HG03442 (cell line): ENCODE data around the gene EFEMP2.

ENCODE experiments used
- ATAC-seq: cut with Tn5 transposase; IDR thresholded peaks from one replicate; pipeline ENCODE4 v1.9.1; 2021; ENCODE audit warnings: mild to moderate bottlenecking, moderate library complexity; ENCODE audit not compliant: unreplicated experiment

EFEMP2 gene

DNA sequence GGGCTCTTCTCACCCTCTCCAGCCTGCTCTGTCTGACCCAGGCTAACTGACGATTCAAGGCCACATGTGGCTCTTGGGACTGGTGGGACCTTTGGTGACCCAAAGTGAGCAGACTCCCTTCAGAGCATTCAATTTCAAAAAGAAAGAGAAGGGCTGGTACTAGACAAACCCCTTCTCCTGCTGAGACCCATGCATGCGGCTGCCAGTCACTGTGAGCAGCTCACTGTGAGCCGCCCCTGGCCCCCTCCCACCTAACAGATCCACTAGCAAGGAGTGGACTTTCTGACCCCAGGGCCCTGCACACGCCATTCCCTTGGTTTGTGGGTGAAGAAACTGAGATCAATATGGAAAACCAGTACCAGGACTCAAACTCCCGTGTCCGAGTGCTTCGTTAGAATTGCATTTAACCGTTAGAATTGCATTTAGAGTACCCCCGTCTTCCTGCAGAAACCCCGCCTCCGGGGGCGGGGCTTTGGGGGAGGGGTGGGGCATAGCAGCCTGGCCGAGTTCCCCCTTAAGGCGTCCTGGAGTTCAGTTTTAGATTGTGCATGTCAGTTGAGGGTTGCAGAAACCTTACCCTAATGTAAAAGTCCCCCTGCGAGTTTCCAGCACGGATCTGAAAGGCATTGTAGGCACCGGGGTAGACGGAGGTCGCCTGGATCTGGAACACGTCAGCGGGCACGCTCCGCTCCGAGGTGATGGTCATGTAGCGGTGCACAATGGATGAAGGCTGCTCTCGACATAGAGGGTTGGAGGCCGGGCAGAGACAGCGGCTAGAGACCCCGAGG is 5.1 kb downstream of the EFEMP2 start:
- ATAC-seq = no peak

DNA sequence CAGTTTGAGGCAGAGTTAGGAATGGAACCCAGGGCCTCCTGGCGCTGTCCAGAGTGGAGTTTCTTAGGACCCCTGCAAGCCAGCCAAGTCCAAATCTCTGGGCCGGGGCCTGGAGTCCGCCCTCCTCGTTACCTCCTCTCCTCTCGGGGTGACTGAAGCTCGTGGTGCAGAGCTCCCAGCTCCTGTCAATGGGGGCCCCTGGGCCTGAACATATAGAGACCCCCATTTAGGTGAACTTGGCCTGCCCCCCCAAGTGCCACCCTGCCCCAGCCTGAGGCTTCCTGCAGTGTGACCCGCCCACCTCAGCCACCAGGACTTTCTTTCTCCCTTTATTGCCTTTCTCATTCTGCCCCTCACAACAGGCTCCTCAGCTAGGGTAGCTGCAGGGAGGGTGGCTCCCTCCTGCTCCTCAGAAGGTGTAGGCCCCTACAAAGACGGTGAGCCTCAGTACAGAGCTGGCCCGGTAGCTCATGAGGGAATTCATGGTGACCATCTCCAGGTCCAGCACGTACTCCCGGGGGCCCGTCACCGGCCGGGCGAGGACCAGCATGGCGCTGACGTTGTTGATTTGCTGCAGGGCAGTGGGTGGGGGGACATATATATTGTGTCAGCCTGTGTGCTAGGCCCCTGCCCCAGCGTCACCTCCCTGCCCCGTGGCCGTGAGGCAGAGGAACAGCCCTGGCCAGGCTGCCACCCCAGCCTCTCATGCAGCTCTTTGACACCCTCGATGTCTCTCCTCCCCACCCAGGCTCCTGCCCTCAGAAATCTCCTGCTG is 5.9 kb downstream of the EFEMP2 start:
- no peak for ATAC-seq

DNA sequence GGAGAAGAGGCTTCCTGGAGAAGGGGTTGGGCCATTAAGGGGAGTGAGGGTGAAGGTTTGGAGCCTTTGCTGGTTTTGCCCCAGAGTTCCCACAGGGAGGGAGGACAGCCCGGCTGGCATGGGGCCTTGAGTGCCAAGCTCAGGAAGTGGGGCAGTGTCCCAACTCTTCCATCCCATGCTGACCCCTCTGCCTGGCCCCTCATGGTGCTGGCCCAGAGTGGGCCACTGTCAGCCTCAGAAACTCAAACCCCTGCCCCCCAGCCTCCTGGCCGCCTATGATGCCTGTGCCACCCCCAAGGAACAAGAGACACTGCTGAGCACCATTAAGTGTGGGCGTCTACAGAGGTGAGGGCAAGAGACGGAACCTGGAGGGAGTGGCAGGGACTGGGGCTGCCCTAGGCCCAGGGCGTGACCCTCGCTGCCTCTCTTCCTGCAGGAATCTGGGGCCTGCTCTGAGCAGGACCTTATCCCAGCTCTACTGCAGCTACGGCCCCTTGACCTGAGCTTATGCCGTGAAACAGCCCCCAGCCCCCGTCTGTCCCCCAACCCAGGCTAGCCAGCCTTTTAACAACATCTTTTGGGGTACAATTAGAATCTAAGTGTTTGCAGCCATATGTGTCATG is 6.9 kb downstream of the EFEMP2 start:
- ATAC-seq = no peak

DNA sequence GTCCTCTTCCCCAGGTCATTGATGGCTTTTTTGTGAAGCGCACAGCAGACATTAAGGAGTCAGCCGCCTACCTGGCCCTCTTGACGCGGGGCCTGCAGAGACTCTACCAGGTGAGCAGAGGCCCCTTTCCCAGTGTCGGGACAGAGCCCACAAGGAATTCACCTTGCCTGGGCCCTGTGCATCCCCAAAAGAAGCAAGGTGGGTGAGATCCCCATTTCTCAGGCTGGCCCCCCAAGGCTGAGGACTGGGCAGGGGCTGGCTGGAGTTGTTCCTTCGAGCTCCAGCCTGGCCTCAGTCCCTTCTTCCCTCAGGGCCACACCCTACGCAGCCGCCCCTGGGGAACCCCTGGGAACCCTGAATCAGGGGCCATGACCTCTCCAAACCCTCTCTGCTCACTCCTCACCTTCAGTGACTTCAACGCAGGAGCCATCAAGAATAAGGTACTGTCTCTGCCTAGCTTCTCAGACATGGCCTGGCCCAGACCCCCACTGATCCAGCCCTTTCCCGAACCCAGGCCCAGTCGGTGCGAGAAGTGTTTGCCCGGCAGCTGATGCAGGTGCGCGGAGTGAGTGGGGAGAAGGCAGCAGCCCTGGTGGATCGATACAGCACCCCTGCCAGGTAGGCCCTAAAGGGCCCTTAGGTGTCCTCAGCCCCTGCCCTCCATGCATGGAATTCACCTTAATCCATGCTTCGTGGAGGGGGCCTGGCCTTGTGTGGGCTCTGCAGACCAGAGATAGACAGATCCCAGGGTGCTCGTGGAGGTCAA is 7.7 kb downstream of the EFEMP2 start:
- ATAC-seq = no peak

DNA sequence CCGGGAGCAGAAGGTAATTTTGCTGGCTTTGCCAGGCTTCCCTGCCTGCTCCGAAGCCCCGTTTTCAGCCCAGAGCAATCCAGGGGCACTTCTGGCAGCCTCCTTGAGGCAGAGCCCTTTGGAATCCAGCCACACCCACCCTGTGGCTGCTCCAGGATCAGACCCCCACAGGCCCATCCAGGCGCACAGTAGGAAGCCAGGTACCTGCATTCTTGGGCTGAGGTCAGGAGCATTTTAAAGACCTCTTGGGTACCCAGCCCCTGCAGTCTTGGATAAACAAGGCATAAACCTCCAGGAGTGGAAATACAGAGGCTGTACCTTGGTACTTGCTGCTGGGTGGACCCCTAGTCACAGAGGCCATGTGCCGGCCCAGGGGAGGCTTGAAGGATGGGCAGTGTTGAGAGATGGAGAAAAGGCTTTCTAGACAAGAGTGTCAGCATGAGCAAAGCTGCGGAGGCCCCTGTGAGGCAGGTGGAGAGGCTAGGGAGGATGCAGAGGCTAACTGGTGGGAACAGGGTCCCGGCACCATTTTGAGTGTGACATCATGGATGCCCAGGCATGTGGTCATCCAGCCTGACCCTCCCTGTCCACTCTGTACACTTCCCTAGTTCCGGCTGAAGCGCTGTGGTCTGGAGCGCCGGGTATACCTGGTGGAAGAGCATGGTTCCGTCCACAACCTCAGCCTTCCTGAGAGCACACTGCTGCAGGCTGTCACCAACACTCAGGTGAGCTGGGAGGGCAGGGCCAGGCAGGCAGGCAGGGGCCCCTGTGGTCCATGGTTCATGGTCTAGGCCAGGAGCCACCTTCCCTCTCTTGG is 8.5 kb downstream of the EFEMP2 start:
- ATAC-seq = no peak

DNA sequence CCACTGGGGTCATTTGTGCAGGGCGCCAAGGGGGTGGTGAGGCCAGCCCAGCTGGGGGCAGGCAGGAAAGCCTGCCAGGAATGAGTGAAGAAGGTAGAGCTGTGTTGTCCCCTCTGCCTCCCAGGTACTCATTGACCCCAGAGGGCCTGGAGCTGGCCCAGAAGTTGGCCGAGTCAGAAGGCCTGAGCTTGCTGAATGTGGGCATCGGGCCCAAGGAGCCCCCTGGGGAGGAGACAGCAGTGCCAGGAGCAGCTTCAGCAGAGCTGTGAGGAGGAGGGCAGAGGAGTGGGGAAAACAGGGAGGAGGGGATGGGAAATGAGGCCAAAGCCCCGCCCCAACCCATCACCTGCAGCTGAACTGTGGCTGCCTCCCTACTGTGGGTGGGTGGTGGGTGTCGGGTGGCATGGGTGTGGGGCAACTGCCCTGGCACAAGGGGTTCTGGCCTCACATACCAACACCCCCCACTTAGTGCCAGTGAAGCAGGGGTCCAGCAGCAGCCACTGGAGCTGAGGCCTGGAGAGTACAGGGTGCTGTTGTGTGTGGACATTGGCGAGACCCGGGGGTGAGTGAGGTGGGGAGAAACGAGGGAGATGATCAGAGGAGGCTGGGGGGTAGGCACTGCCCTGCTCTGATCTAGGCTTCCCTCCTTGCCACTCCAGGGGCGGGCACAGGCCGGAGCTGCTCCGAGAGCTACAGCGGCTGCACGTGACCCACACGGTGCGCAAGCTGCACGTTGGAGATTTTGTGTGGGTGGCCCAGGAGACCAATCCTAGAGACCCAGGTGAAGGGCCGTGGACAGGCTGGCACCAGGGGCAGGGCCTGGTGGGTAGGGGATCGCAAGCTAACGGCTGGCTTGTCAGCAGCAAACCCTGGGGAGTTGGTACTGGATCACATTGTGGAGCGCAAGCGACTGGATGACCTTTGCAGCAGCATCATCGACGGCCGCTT is 9.4 kb downstream of the EFEMP2 start:
- no peak for ATAC-seq

DNA sequence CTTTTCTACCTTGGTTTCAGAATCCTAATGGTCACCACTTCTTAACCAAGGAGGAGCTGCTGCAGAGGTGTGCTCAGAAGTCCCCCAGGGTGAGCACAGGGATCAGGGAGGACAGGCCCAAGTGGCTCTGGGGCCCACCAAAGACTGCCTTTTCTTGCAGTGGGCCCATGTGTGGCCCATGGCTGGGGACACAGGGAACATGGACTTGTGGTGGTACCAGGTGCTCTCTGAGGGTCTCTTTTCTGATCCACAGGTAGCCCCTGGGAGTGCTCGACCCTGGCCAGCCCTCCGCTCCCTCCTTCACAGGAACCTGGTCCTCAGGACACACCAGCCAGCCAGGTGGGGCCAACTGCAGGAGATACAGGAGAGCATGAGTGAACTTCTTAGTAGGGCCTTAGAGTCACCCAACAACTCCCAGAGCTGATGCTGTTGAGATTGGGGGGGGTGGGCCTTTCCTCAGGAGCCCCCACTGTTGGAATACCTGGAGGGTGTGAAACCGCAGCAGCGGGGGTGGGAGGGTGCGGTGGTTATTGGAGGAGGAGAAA is 10.3 kb downstream of the EFEMP2 start:
- no peak for ATAC-seq

DNA sequence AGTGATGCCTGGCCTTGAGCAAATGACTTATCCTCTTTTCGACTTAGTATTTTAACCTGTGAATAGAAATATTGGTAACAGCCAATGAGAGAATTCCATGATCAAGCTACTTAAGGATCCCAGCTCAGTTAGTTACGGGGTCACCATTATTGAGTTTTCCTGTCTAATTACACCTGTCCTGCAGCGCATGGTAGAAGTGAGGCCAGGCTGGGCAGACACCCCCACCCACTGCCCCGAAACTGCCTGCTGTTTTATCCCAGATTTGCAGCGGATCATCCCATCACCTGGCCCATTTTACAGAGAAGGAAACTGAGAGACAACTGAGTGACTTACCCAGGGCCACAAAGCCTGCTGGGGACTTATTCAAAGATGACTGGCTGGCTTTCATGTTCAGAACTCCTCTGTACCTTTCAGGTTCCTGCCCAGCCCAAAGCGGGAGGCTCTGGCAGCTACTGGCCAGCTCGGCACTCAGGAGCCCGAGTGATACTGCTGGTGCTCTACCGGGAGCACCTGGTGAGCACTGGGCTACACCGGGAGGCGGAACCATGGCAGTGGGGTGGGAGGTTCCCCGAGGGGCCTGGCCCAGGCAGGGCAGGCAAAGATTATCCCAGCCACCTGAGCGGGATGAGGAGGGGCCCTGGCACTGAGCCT is 10.9 kb downstream of the EFEMP2 start:
- no peak for ATAC-seq

DNA sequence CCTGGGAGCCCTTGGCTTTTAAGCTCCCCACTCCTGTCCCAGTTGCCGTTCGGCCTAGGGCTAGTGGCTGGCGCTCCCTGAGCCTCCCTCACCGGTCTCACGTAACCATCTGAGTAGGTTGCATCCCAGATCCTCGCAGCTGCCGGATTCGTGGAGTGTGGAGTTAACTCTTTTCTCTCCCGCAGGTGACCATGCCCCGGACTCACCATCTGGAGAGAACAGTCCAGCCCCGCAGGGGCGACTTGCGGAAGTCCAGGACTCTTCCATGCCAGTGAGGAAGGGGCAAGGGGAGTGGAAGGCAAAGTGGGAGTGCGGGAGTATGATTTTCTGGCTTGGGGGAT is 11.5 kb downstream of the EFEMP2 start:
- ATAC-seq = no peak

DNA sequence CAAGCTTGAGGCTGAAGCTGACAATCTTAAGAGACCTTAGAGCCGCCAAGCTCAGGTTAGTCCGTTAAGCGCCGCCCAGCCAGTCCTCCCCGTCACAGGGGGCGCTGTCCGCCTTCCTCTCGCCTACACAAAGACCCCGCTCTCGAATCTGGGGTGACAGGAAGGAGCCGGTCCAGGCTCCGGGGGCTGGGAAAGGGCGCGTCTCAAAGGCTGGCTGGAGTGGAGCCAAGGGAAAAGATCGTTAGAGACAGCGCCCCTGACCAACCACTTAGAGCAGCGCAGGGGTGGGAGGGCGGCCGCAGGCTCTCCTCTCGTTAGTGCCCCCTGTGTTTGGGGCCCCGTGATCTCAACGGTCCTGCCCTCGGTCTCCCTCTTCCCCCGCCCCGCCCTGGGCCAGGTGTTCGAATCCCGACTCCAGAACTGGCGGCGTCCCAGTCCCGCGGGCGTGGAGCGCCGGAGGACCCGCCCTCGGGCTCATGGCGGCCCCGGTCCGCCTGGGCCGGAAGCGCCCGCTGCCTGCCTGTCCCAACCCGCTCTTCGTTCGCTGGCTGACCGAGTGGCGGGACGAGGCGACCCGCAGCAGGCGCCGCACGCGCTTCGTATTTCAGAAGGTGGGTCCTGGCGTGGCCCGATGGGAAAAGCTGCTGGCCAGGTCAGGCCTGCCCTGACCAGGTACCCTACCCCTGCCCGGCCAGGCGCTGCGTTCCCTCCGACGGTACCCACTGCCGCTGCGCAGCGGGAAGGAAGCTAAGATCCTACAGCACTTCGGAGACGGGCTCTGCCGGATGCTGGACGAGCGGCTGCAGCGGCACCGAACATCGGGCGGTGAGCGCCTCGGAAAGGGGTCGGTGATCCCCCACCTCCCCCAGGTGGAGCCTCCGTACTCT is 12.1 kb downstream of the EFEMP2 start, which contains the start of gene MUS81:
MUS81 (plus strand) TSS at position 156 of the 887 bp plus-strand sequence; CDS start at position 477, 321 bp downstream.
- no peak for ATAC-seq

DNA sequence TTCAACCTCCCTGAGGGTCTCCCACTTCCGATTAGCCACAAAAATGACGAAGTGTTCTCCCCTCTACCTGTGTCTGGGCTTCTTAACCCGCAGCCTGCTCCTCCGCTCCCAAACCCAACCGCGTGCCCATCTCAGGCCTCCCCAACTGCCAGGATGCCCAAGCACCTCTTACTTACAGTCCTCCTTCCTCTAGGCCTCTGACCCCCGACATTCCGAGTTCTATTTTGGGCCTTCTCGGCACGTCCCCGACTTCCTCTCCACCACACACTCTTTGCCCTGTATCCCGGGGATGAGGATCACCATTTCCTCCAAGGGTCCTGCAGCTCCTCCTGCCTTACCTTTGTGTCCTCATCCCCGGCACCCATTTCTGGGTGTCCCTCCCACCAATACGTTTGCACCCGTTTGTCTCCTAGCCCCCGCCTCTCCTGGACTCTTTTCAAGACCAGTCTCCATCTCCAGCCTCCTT is 12.8 kb downstream of the EFEMP2 start:
- ATAC-seq = no peak

DNA sequence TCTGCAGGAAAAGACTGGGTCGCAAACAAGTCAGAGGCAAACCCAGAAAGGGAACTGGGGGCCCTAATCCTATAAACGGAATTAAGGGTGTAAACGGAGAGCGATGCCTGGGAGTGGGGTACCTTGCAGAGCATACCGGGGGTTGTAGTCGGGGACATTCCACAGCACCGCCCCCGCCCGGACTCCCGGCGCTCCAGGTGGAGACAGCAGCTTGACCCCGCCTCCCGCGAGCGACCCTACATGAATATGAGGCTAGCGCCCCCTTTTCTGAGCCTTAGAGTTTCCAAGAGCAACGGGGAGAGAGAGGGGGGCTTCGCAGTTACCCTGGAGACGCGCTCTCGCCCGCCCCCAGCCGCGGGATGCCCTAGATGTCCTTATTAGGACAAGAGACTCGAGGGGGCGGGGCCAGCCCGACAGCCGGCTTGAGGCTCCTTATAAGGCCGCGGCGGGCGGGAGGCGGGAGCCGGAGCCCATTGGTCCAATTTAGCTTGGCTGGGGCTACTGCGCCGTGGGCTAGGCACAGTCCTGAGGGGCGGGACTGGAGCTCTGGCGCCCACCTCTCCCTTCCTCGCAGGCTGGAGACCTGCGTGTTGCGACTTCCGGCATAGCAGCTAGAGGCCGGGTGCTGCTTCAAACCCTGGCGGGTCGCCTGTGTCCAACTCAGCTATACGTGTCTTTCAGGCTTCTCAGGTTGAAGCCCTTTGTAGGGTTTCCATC is 13.3 kb downstream of the EFEMP2 start:
- ATAC-seq = peak; percentile 46

DNA sequence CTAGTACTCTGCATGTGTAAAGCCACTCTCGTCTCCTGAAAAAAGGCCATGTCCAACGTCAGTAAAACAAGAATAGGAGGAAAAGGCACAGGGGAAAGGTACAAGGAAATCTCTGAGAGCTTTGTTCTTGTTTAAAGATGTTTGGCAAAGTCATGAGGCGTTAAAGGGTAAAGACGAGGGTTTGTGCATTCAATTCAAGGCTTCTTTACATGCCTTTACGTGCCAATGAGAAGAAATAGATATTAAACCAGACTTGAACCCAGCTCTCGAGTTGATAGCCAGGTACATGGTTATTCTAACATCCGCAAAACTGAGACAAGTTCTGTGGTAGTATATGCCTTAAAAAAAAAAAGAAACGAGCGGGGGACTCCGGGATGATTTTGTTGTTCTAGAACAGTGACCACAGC is 13.9 kb downstream of the EFEMP2 start:
- ATAC-seq = no peak

DNA sequence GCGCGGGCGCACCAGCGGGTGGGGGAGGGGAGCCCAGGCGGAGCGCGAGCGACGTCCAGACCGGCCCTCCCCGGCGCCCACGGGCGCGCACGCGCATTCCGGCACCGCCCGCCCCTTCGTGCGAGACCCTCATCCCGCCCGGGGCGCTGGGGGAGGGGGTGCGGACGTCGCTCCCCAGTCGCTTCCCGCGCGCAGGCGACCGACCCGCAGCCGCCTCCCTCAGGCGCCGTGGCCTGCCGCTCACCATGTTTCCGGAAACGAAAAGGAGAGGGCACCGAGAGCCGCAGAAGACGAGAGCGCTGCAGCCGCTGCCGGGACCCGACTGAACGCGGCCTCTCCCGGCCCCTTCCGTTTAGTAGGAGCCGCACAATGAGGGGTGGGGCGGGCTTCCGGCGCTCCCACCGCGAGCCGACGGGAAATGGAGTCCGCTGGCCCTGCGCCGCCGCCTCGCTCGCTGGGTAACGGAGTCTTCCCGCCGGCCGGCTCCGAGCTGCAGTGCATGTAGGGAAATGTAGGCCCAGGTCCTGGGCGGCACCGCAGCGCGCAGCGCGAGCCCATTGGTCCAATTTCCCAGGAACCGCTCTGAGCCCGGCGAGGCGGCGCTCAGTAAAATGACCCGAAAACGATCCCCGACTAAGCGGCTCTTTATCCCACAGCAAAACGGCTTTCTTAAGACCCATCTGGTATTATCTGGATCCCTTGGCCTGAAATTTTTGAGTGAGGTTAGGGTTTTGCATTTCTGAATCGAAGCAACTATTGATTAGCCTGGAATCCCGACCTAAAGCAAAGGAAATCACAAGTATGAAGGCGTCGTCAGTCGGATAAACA is 14.5 kb downstream of the EFEMP2 start, which contains the start of gene CFL1:
CFL1 (minus strand) TSS at position 328 of the 828 bp plus-strand sequence; CDS start at position 247, 81 bp downstream.
- peak; percentile 35 for ATAC-seq

DNA sequence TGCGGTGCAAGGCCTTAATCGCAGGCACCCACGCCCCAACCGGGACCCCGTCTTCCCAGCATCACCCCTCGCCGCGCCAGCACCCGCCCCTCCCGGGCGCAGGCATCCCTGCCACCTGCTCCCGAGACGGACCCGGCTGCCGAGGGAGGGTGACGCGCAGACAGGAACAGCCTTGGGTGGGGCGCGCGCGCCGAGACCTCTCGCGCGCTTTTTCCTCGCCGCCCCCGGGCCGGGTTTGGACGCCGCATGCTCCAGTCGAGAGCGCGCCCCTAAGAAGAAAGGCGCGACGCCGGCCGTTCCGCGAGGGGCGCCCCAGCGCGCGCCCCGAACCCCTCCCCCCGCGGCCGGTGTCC is 15.1 kb downstream of the EFEMP2 start:
- peak; percentile 5 for ATAC-seq
